Muscle of back (tissue), 11 donors: Measurements from ENCODE around the gene NEU4. TPM values are rescaled to one million over a fixed set of nuclear protein-coding genes. Genes with fewer than 3 reads are reported as not detected.
"Not testable (repeated sequence)": the region's sequence is repeated elsewhere in the genome, so short reads cannot be mapped to it uniquely, and the experiment has no call there.

Experiments used
- DNase-seq, 3 donors: peaks; one replicate each; pipeline versions ENCODE4 v3.0.0 to v3.0.0-alpha.2; 2013
- polyA plus RNA-seq, 10 donors: library from polyadenylated mRNA; unstranded; fragments of 120-200 nt; gene quantifications; one replicate each; pipeline ENCODE4 v1.2.1, GENCODE V29; 2013; ENCODE audit not compliant: insufficient read length in 10 of 10

The NEU4 gene
- polyA plus RNA-seq, 10 donors: 3.0 to 8.5 (median 4.5) TPM

GRCh38 chr2:241774419-241775222 is 34.4 kb upstream of the NEU4 start:
- DNase-seq: peak in 1 of 3 donors; percentile 31

GRCh38 chr2:241775223-241776177 is 33.5 kb upstream of the NEU4 start:
- no peak for DNase-seq

- no peak for DNase-seq
These were observed 32.4 kb upstream of the NEU4 start, which contains the start of gene GAL3ST2 for GRCh38 chr2:241776336-241777169. GAL3ST2 (plus strand) TSS chr2:241776822; CDS start chr2:241776956, 134 bp downstream.

GRCh38 chr2:241777170-241777685 is 31.8 kb upstream of the NEU4 start:
- DNase-seq: no peak

GRCh38 chr2:241777686-241778627 is 31.0 kb upstream of the NEU4 start:
- DNase-seq: no peak

- DNase-seq: no peak
These were observed 27.9 kb upstream of the NEU4 start for GRCh38 chr2:241780939-241781569.

- not testable (repeated sequence) for DNase-seq
These were observed 26.9 kb upstream of the NEU4 start for GRCh38 chr2:241782053-241782452.

GRCh38 chr2:241788135-241788534 is 20.9 kb upstream of the NEU4 start:
- no peak for DNase-seq

GRCh38 chr2:241788572-241788971 is 20.4 kb upstream of the NEU4 start:
- DNase-seq: no peak

GRCh38 chr2:241791385-241791784 is 17.6 kb upstream of the NEU4 start:
- not testable (repeated sequence) for DNase-seq

GRCh38 chr2:241793385-241793784 is 15.6 kb upstream of the NEU4 start:
- no peak for DNase-seq

- DNase-seq: no peak
These were observed 14.7 kb upstream of the NEU4 start for GRCh38 chr2:241794250-241794823.

- DNase-seq: no peak
These were observed 13.7 kb upstream of the NEU4 start for GRCh38 chr2:241795021-241795999.

- DNase-seq: no peak
These were observed 12.8 kb upstream of the NEU4 start for GRCh38 chr2:241796209-241796608.

- DNase-seq: no peak
These were observed 12.3 kb upstream of the NEU4 start for GRCh38 chr2:241796610-241797138.

GRCh38 chr2:241797441-241798080 is 11.4 kb upstream of the NEU4 start:
- no peak for DNase-seq

GRCh38 chr2:241798081-241798630 is 10.8 kb upstream of the NEU4 start:
- no peak for DNase-seq
